OCI-LY3 (cell line): ENCODE results near the gene SLC35F6.

Experiments
- EZH2phosphoT487 ChIP-seq: fragments of 200-600 bp; shearing (Covaris generic); IDR thresholded peaks from 2 replicates; pipeline ENCODE4 v1.6.1; 2018; ENCODE audit warnings: antibody characterized with exemption, mixed run types, low read depth
- TF ChIP-seq, protein P1 (sequence below): fragments of 200-600, 300-600 bp; sonication (generic); IDR thresholded peaks from 2 replicates; pipeline ENCODE4 v1.5.1; 2014; ENCODE audit warnings: antibody characterized with exemption, low read length, low read depth

DNA sequence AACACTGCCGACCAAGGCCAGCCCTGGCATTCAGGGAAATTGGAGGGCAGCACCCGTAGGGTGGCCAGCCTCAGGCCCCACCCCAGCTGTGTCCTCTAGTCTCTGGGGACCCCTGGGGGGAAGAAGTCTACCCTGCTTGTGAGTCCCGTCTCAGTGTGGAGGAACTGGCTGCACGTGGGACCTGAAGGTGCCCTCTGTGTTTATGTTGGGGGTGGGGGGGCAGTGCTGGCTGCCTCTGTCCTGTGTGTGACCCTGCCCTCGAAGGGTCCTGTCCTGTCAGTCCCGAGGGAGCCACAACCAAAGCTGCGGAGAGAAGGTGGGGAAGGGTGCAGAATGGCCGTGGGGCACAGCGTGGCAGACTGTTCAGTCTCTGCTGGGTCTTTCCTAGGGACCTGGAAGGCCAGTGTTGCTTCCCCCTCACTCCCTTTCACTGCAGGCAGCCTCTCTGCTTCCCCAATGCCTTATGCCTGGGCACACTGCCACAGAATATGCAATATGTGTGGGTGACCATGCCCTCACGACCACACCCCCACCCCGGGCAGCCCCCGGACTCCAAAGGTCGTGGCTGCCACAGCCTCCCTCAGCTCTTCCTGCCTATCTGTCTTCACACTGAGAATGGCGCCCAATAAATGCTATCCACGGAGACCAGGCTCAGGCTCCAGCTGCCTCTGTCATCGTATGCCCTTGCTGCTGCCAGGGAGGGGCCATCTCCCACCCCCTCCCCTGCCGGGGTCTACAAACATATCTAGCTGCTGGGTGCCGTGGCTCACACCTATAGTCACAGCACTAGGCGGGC is 33.3 kb upstream of the SLC35F6 start:
- TF ChIP-seq, protein P1, sequence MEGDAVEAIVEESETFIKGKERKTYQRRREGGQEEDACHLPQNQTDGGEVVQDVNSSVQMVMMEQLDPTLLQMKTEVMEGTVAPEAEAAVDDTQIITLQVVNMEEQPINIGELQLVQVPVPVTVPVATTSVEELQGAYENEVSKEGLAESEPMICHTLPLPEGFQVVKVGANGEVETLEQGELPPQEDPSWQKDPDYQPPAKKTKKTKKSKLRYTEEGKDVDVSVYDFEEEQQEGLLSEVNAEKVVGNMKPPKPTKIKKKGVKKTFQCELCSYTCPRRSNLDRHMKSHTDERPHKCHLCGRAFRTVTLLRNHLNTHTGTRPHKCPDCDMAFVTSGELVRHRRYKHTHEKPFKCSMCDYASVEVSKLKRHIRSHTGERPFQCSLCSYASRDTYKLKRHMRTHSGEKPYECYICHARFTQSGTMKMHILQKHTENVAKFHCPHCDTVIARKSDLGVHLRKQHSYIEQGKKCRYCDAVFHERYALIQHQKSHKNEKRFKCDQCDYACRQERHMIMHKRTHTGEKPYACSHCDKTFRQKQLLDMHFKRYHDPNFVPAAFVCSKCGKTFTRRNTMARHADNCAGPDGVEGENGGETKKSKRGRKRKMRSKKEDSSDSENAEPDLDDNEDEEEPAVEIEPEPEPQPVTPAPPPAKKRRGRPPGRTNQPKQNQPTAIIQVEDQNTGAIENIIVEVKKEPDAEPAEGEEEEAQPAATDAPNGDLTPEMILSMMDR = no peak
- no peak for TF ChIP-seq EZH2phosphoT487
